Sigmoid colon (tissue), 7 donors: ENCODE measurements around the gene PDLIM5. TPM values are rescaled to one million over a fixed set of nuclear protein-coding genes. Genes with fewer than 3 reads are reported as not detected.

Source experiments
- DNase-seq: peaks from one replicate; pipeline ENCODE4 v3.0.0-alpha.2; 2019
- H3K27ac ChIP-seq, 4 donors: fragments of 200-600 bp; sonication (generic); one replicate each; pipeline ENCODE4 v1.5.1; 2016 to 2019; ENCODE audit warnings: mild to moderate bottlenecking in 1 of 4
- H3K27me3 ChIP-seq, 3 donors: fragments of 200-600 bp; sonication (generic); one replicate each; pipeline ENCODE4 v1.5.1; 2019; ENCODE audit warnings: mild to moderate bottlenecking in 1 of 3
- H3K36me3 ChIP-seq, 4 donors: fragments of 200-600 bp; sonication (generic); one replicate each; pipeline ENCODE4 v1.5.1; 2016 to 2019
- H3K4me1 ChIP-seq, 4 donors: fragments of 200-600 bp; sonication (generic); one replicate each; pipeline ENCODE4 v1.5.1; 2017 to 2019
- H3K4me3 ChIP-seq, 4 donors: fragments of 200-600 bp; sonication (generic); one replicate each; pipeline ENCODE4 v1.5.1; 2017 to 2019; ENCODE audit warnings: mild to moderate bottlenecking in 2 of 4, moderate library complexity in 1 of 4
- H3K9me3 ChIP-seq, 4 donors: fragments of 200-600 bp in 3 of 4; sonication (generic) in 3 of 4; one replicate each; pipeline versions ENCODE4 v1.5.1 to v1.6.1; 2013 to 2019
- CTCF ChIP-seq, 4 experiments: fragments of 450-650 bp in 3 of 4; fragments of 200-600 bp in 1 of 4; IDR thresholded peaks; one replicate each; pipeline ENCODE4 v1.5.1; 2016 to 2019; ENCODE audit warnings: antibody characterized with exemption in 4 of 4, mild to moderate bottlenecking in 3 of 4, moderate library complexity in 2 of 4
- EP300 ChIP-seq, 4 donors: sonication (generic); formaldehyde crosslinking; IDR thresholded peaks; one replicate each; pipeline ENCODE4 v1.6.1; 2017; ENCODE audit warnings: antibody characterized with exemption in 4 of 4
- POLR2A ChIP-seq, 2 donors: fragments of 450-650 bp; IDR thresholded peaks; one replicate each; pipeline ENCODE4 v1.6.1; 2016; ENCODE audit warnings: antibody characterized with exemption in 2 of 2, mild to moderate bottlenecking in 2 of 2, moderate library complexity in 2 of 2
- POLR2AphosphoS5 ChIP-seq, 4 donors: sonication (generic); formaldehyde crosslinking; IDR thresholded peaks; one replicate each; pipeline ENCODE4 v1.6.1; 2017; ENCODE audit warnings: antibody characterized with exemption in 4 of 4
- WGBS, 2 donors: extraction: QIAGEN DNeasy Blood & Tissue Kit; methylation state at CpG; one replicate each; pipeline ENCODE4 v1.1.7; 2013; 5-methylcytosine and 5-hydroxymethylcytosine counted together
- intact Hi-C: fragments of 100-400 bp; cut with DNase I; formaldehyde crosslinking; loops from one replicate; pipeline ENCODE4 v1.15.1; 2023
- polyA plus RNA-seq, 3 donors: library from polyadenylated mRNA; stranded (reverse); fragments of 200-250 nt; gene quantifications; one replicate each; pipeline ENCODE4 v1.2.3, GENCODE V29; 2013
- total RNA-seq, 4 donors: library from RNA; depleted of rRNA; stranded (reverse); fragments of >200 nt; gene quantifications; one replicate each; pipeline ENCODE4 v1.1.0, GENCODE V29; 2016
- donor health status: healthy with polysubstance abuse.
- donor health status: Bipolar disorder and iron deficiency.
- donor health status: healthy.

PDLIM5 gene
- total and polyA plus RNA-seq, 7 donors = 31.2 to 221 (median 167) TPM

GRCh38 chr4:94527556-94528233 is 76.0 kb downstream of the PDLIM5 start:
- Histone ChIP-seq H3K9me3 (no peaks in the 10 kb centered on the region), H3K27ac (peak overlapping the region in 2 of 4 donors; percentile 79 to 84), H3K4me3 (no peak overlapping the region), H3K36me3 (no peaks in the 10 kb centered on the region), H3K27me3 (no peaks in the 10 kb centered on the region), H3K4me1 (peaks cover 0 to 73% (median 48%) of the 10 kb centered on the region in 4 donors)
- no peak for DNase-seq
- intact Hi-C loops = no loop called here
- 89 to 94% methylated on average over 3 of the region's 3 CpGs for WGBS, 2 donors
- TF ChIP-seq CTCF (IDR thresholded peaks at IDR 0.05) = no peak
- no peak for TF ChIP-seq EP300 (IDR thresholded peaks at IDR 0.05)
- no peak for TF ChIP-seq POLR2A (IDR thresholded peaks at IDR 0.05)
- no peak for TF ChIP-seq POLR2AphosphoS5 (IDR thresholded peaks at IDR 0.05)

- Histone ChIP-seq H3K27ac (peak overlapping the region in 2 of 4 donors; percentile 79 to 84), H3K9me3 (no peaks in the 10 kb centered on the region), H3K36me3 (no peaks in the 10 kb centered on the region), H3K4me1 (peaks cover 0 to 68% (median 55%) of the 10 kb centered on the region in 4 donors), H3K4me3 (no peak overlapping the region), H3K27me3 (no peaks in the 10 kb centered on the region)
- 92 to 97% methylated on average over 8 of the region's 8 CpGs for WGBS, 2 donors
- no peak for DNase-seq
- TF ChIP-seq CTCF (IDR thresholded peaks at IDR 0.05) = no peak
- no peak for TF ChIP-seq EP300 (IDR thresholded peaks at IDR 0.05)
- TF ChIP-seq POLR2AphosphoS5 (IDR thresholded peaks at IDR 0.05) = no peak
- TF ChIP-seq POLR2A (IDR thresholded peaks at IDR 0.05) = no peak
- intact Hi-C loops = no loop called here
These were observed 77.2 kb downstream of the PDLIM5 start for GRCh38 chr4:94528792-94529451.

- no peak for DNase-seq
- no peaks in the 10 kb centered on the region for H3K27me3 ChIP-seq
- H3K36me3 ChIP-seq = no peaks in the 10 kb centered on the region
- no peaks in the 10 kb centered on the region for H3K9me3 ChIP-seq
- intact Hi-C loops = no loop called here
- no peak for TF ChIP-seq POLR2AphosphoS5 (IDR thresholded peaks at IDR 0.05)
- no peak for TF ChIP-seq CTCF (IDR thresholded peaks at IDR 0.05)
- TF ChIP-seq EP300 (IDR thresholded peaks at IDR 0.05) = no peak
- TF ChIP-seq POLR2A (IDR thresholded peaks at IDR 0.05) = no peak
- H3K27ac ChIP-seq = peak overlapping the region in 1 of 4 donors; percentile 32
- H3K4me3 ChIP-seq = no peak overlapping the region
- peaks cover 0 to 69% (median 60%) of the 10 kb centered on the region in 4 donors for H3K4me1 ChIP-seq
These were observed 78.3 kb downstream of the PDLIM5 start for GRCh38 chr4:94530073-94530472.

GRCh38 chr4:94531991-94532789 is 80.4 kb downstream of the PDLIM5 start:
- Histone ChIP-seq H3K27me3 (no peaks in the 10 kb centered on the region), H3K9me3 (no peaks in the 10 kb centered on the region), H3K4me1 (peaks cover 0 to 71% (median 65%) of the 10 kb centered on the region in 4 donors), H3K36me3 (no peaks in the 10 kb centered on the region), H3K4me3 (no peak overlapping the region), H3K27ac (peak overlapping the region in 1 of 4 donors; percentile 56)
- WGBS, 2 donors = 62 to 92% methylated on average over 9 of the region's 9 CpGs
- no peak for DNase-seq
- intact Hi-C loops = no loop called here
- TF ChIP-seq POLR2A (IDR thresholded peaks at IDR 0.05) (no peak), CTCF (IDR thresholded peaks at IDR 0.05) (no peak), EP300 (IDR thresholded peaks at IDR 0.05) (no peak), POLR2AphosphoS5 (IDR thresholded peaks at IDR 0.05) (no peak)
